ENCODE results near the gene FREM3.

Gene FREM3

DNA sequence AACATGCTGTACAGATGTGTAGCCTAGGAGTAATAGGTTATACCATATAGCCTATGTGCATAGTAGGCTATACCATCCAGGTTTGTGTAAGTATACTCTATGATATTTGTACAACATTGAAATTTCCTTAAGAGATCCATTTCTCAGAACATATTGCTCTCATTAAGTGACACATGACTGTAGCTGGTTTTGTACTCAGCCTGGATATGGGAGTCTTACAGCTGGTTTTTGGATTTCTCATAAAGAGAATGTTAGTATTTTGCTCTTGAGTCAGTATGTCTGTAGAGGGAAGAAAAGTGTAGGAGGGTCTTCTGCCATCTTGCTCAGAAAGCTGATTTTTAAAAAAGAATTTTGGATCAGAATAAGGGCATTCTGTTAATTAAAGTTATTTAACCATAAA lies 101.7 kb downstream of the FREM3 start:
- Histone ChIP-seq H3K9me3 (ENCODE audit: control insufficient read depth, low read length) (no peaks in the 10 kb centered on the region), H4K91ac (ENCODE audit: low read length) (no peak overlapping the region), H3K4me1 (ENCODE audit: control insufficient read depth, insufficient read depth, low read depth, low read length) (no peaks in the 10 kb centered on the region), H2BK12ac (ENCODE audit: low read length in 2 of 2) (no peak overlapping the region), H2BK15ac (ENCODE audit: low read depth, poor library complexity, severe bottlenecking) (no peak overlapping the region), H3K27ac (ENCODE audit: low read length, poor library complexity, severe bottlenecking) (no peak overlapping the region), H2BK120ac (ENCODE audit: low read depth, low read length) (no peak overlapping the region), H2BK5ac (ENCODE audit: low read depth, low read length, poor library complexity, severe bottlenecking) (no peak overlapping the region), H3K18ac (ENCODE audit: low read depth in 1 of 2, low read length in 2 of 2) (no peak overlapping the region), H4K8ac (ENCODE audit: low read length) (no peak overlapping the region), H3K4me2 (ENCODE audit: low read length, poor library complexity, severe bottlenecking) (no peak overlapping the region), H3K79me1 (replicated peaks; ENCODE audit: low read length, poor library complexity, severe bottlenecking) (no peaks in the 10 kb centered on the region), H3K23ac (ENCODE audit: low read length in 2 of 2) (no peak overlapping the region), H3K27me3 (ENCODE audit: control insufficient read depth in 1 of 2, insufficient read depth in 1 of 2, low read length in 2 of 2) (peaks cover 0 to under 1% of the 10 kb centered on the region in 2 experiments), H3K36me3 (ENCODE audit: control insufficient read depth in 1 of 2, insufficient read depth in 2 of 2, low read depth in 1 of 2, low read length in 2 of 2) (no peaks in the 10 kb centered on the region), H3K4me3 (ENCODE audit: insufficient read depth in 1 of 2, low read depth in 1 of 2, low read length in 2 of 2) (no peak overlapping the region), H2AFZ (ENCODE audit: low read depth, low read length) (no peak overlapping the region), H2AK5ac (ENCODE audit: low read length, severe bottlenecking) (no peak overlapping the region), H3K14ac (ENCODE audit: low read length in 2 of 2) (no peak overlapping the region), H3K4ac (ENCODE audit: low read depth in 1 of 2, low read length in 2 of 2) (no peak overlapping the region), H3K9ac (ENCODE audit: low read length) (no peak overlapping the region)
- no peak for DNase-seq

DNA sequence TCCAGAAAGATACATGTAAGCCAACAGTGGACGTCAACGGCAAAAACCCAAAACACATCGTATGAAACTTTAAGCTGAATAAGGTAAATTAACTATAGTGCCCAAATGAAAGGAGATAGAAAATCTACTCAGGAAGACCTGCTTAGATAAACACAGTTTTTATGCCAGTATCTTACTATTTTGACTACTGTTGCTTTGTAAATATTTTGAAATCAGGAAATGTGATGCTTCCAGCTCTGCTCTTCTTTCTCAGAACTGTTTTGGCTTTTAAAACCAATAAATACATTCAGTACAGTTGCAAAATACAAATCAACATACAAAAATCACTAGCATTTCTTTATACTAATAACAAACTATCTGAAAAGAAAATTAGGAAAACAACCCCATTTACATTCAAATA lies 103.2 kb downstream of the FREM3 start:
- Histone ChIP-seq H2BK120ac (ENCODE audit: low read depth, low read length) (no peak overlapping the region), H3K9ac (ENCODE audit: low read length) (no peak overlapping the region), H3K14ac (ENCODE audit: low read length in 2 of 2) (no peak overlapping the region), H2BK5ac (ENCODE audit: low read depth, low read length, poor library complexity, severe bottlenecking) (no peak overlapping the region), H2AFZ (ENCODE audit: low read depth, low read length) (no peak overlapping the region), H3K36me3 (ENCODE audit: control insufficient read depth in 1 of 2, insufficient read depth in 2 of 2, low read depth in 1 of 2, low read length in 2 of 2) (no peaks in the 10 kb centered on the region), H3K27ac (ENCODE audit: low read length, poor library complexity, severe bottlenecking) (no peak overlapping the region), H3K18ac (ENCODE audit: low read depth in 1 of 2, low read length in 2 of 2) (no peak overlapping the region), H3K23ac (ENCODE audit: low read length in 2 of 2) (no peak overlapping the region), H2BK12ac (ENCODE audit: low read length in 2 of 2) (no peak overlapping the region), H4K91ac (ENCODE audit: low read length) (no peak overlapping the region), H3K4me2 (ENCODE audit: low read length, poor library complexity, severe bottlenecking) (no peak overlapping the region), H2BK15ac (ENCODE audit: low read depth, poor library complexity, severe bottlenecking) (no peak overlapping the region), H3K4me3 (ENCODE audit: insufficient read depth in 1 of 2, low read depth in 1 of 2, low read length in 2 of 2) (no peak overlapping the region), H3K9me3 (ENCODE audit: control insufficient read depth, low read length) (no peaks in the 10 kb centered on the region), H3K27me3 (ENCODE audit: control insufficient read depth in 1 of 2, insufficient read depth in 1 of 2, low read length in 2 of 2) (no peaks in the 10 kb centered on the region), H3K4ac (ENCODE audit: low read depth in 1 of 2, low read length in 2 of 2) (no peak overlapping the region), H4K8ac (ENCODE audit: low read length) (no peak overlapping the region), H2AK5ac (ENCODE audit: low read length, severe bottlenecking) (no peak overlapping the region), H3K4me1 (ENCODE audit: control insufficient read depth, insufficient read depth, low read depth, low read length) (no peaks in the 10 kb centered on the region), H3K79me1 (replicated peaks; ENCODE audit: low read length, poor library complexity, severe bottlenecking) (no peaks in the 10 kb centered on the region)
- DNase-seq, result no peak
- WGBS, result 100% methylated on average over 2 of the region's 3 CpGs

DNA sequence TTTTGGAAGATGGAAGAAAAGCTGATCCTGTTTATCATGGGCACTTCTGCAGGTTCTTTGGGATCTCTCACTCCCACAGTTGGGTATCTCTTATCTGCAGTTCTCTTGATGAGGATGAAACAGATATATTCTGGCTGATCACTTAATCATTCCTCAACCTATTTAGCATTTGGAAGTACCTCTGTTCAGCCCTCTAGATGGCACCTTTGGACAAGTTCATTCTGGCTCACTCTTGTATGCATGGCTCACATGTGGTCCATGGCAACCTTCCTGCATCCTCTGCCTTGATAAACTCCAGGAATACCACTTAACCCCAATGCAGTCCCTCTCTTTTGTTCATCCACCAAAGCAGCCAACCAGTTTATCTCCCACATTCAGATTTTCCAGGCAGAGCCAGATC lies 112.8 kb downstream of the FREM3 start:
- Histone ChIP-seq H2BK5ac (ENCODE audit: low read depth, low read length, poor library complexity, severe bottlenecking) (no peak overlapping the region), H3K9me3 (ENCODE audit: control insufficient read depth, low read length) (peaks cover 17% of the 10 kb centered on the region), H3K14ac (ENCODE audit: low read length in 2 of 2) (no peak overlapping the region), H3K4ac (ENCODE audit: low read depth in 1 of 2, low read length in 2 of 2) (no peak overlapping the region), H2AK5ac (ENCODE audit: low read length, severe bottlenecking) (no peak overlapping the region), H3K9ac (ENCODE audit: low read length) (no peak overlapping the region), H3K27me3 (ENCODE audit: control insufficient read depth in 1 of 2, insufficient read depth in 1 of 2, low read length in 2 of 2) (no peaks in the 10 kb centered on the region), H3K27ac (ENCODE audit: low read length, poor library complexity, severe bottlenecking) (no peak overlapping the region), H3K36me3 (ENCODE audit: control insufficient read depth in 1 of 2, insufficient read depth in 2 of 2, low read depth in 1 of 2, low read length in 2 of 2) (no peaks in the 10 kb centered on the region), H4K91ac (ENCODE audit: low read length) (no peak overlapping the region), H3K4me3 (ENCODE audit: insufficient read depth in 1 of 2, low read depth in 1 of 2, low read length in 2 of 2) (no peak overlapping the region), H3K4me1 (ENCODE audit: control insufficient read depth, insufficient read depth, low read depth, low read length) (no peaks in the 10 kb centered on the region), H3K79me1 (replicated peaks; ENCODE audit: low read length, poor library complexity, severe bottlenecking) (no peaks in the 10 kb centered on the region), H2BK12ac (ENCODE audit: low read length in 2 of 2) (no peak overlapping the region), H3K4me2 (ENCODE audit: low read length, poor library complexity, severe bottlenecking) (no peak overlapping the region), H2BK15ac (ENCODE audit: low read depth, poor library complexity, severe bottlenecking) (no peak overlapping the region), H3K18ac (ENCODE audit: low read depth in 1 of 2, low read length in 2 of 2) (no peak overlapping the region), H3K23ac (ENCODE audit: low read length in 2 of 2) (no peak overlapping the region), H2AFZ (ENCODE audit: low read depth, low read length) (no peak overlapping the region), H4K8ac (ENCODE audit: low read length) (no peak overlapping the region), H2BK120ac (ENCODE audit: low read depth, low read length) (no peak overlapping the region)
- no peak for DNase-seq

DNA sequence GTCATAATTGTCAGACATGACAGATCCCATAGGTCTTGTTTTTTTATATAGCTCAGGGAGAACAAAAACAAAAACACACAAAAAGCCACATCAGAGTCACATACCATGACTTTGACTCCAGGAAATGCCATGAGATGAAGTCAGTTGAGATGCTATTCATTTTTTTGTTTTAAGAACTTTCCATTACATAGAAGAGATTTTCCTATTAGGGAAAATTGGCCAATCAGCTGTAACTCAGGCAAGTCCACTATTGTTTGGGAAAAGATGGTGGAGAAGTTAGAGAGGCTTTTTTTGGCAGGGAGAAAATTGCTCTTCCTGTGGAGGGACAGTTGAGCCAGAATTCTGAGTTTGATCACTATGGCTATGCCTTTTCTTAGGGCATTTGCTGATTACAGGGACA lies 114.4 kb downstream of the FREM3 start:
- Histone ChIP-seq H3K27me3 (ENCODE audit: control insufficient read depth in 1 of 2, insufficient read depth in 1 of 2, low read length in 2 of 2) (no peaks in the 10 kb centered on the region), H3K4ac (ENCODE audit: low read depth in 1 of 2, low read length in 2 of 2) (no peak overlapping the region), H2AFZ (ENCODE audit: low read depth, low read length) (no peak overlapping the region)

More for the DNA sequence above, 114.4 kb downstream of the FREM3 start:
- Histone ChIP-seq H4K91ac (ENCODE audit: low read length) (no peak overlapping the region), H2AK5ac (ENCODE audit: low read length, severe bottlenecking) (no peak overlapping the region), H3K4me2 (ENCODE audit: low read length, poor library complexity, severe bottlenecking) (no peak overlapping the region), H3K18ac (ENCODE audit: low read depth in 1 of 2, low read length in 2 of 2) (no peak overlapping the region), H3K9ac (ENCODE audit: low read length) (no peak overlapping the region), H3K36me3 (ENCODE audit: control insufficient read depth in 1 of 2, insufficient read depth in 2 of 2, low read depth in 1 of 2, low read length in 2 of 2) (no peaks in the 10 kb centered on the region), H3K9me3 (ENCODE audit: control insufficient read depth, low read length) (peaks cover 23% of the 10 kb centered on the region), H3K79me1 (replicated peaks; ENCODE audit: low read length, poor library complexity, severe bottlenecking) (no peaks in the 10 kb centered on the region), H2BK5ac (ENCODE audit: low read depth, low read length, poor library complexity, severe bottlenecking) (no peak overlapping the region), H2BK15ac (ENCODE audit: low read depth, poor library complexity, severe bottlenecking) (no peak overlapping the region), H2BK120ac (ENCODE audit: low read depth, low read length) (no peak overlapping the region), H3K23ac (ENCODE audit: low read length in 2 of 2) (no peak overlapping the region), H2BK12ac (ENCODE audit: low read length in 2 of 2) (no peak overlapping the region), H3K4me3 (ENCODE audit: insufficient read depth in 1 of 2, low read depth in 1 of 2, low read length in 2 of 2) (no peak overlapping the region), H3K4me1 (ENCODE audit: control insufficient read depth, insufficient read depth, low read depth, low read length) (peaks cover 4% of the 10 kb centered on the region), H4K8ac (ENCODE audit: low read length) (no peak overlapping the region), H3K27ac (ENCODE audit: low read length, poor library complexity, severe bottlenecking) (no peak overlapping the region), H3K14ac (ENCODE audit: low read length in 2 of 2) (no peak overlapping the region)
- no peak for DNase-seq
